Panc1 (cell line): ENCODE results near the gene TP63. TPM values are rescaled to one million over a fixed set of nuclear protein-coding genes. Genes with fewer than 3 reads are reported as not detected.

Source experiments
- microRNA-seq: library from miRNA; unstranded; fragments of <30 nt; microRNA quantifications from one replicate; pipeline ENCODE4 v1.1.0, GENCODE V29; 2020; ENCODE audit not compliant: unreplicated experiment
- total RNA-seq: library from RNA; stranded (reverse); gene quantifications from one replicate; pipeline ENCODE4 v1.2.1, GENCODE V29; 2021; ENCODE audit not compliant: unreplicated experiment

The TP63 gene
- total RNA-seq, 1 experiment from 2014 or later = 0.51 TPM

Small RNA genes lying within 50 kb of the gene (microRNA-seq; reads per million reads assigned to microRNA genes)
- gene MIR944 = not detected
